Stimulated activated CD8-positive, alpha-beta memory T cell treated with anti-CD3 and anti-CD28 coated beads, Interleukin-2, amount 100 ng/mL, for 48 hours (primary cell): ENCODE measurements around the gene NAT10.

Experiments
- DNase-seq, 2 donors: peaks; one replicate each; pipeline ENCODE4 v3.0.0-alpha.2; 2020; ENCODE audit warnings: low read depth in 2 of 2

NAT10 gene

GRCh38 chr11:34188181-34188580 is 82.8 kb downstream of the NAT10 start:
- DNase-seq, result no peak

DNA sequence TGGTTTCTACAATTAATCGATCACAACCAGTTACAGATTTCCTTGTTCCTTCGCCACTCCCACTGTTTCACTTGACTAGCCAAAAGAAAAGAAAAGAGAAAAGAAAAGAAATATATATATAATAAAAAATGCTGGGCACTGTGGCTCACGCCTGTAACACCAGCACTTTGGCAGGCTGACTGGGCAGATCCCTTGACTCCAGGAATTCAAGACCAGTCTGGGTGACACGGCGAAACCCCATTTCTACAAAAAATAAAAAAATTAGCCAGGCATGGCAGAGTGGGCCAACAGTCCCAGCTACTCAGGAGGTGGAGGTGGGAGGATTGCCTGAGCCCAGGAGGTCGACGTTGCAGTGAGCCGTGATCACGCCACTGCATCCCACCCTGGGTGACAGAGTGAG is 83.8 kb downstream of the NAT10 start:
- no peak for DNase-seq

DNA sequence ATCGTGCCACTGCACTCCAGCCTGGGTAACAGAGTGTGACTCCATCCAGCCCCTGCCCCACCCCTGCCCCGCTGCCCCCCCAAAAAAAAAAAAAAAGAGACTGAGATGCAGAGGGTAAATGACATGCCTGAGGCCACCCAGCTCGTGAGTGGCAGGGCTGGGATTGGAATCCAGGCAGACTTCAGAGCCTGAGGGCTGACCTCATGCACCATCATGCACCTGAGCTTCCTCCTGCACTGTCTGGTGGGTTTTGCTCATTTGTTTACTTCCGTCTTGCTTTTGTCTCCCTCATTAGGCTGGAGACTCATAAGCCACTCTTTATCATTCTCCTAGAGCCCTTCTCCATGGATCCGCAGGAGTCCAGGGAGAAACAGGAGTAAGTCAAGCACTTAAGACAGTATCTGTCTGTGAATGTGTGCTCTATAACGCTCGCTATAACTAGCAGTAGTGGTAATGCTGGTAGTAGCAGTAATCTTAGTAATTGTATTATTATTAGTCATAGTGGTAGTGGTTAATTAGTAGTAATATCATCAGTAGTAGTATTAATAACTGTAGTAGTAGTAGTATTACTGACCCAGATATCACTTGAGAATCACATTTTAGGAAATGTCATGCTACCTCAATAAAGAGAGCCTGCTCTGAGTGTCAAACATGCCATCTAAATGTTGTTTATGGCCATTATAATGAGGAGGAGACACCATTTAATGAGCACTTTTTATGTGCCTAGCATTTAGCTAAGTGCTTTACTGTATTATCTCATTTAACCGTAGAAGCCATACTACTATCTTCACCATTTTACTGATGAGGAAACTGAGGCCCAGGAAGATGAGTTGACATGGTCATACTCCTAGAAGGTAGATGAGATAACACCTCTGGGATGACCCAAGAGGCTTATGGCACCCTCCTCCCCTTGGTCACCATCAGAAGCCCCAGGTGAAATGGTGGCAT is 85.0 kb downstream of the NAT10 start:
- DNase-seq, result no peak

DNA sequence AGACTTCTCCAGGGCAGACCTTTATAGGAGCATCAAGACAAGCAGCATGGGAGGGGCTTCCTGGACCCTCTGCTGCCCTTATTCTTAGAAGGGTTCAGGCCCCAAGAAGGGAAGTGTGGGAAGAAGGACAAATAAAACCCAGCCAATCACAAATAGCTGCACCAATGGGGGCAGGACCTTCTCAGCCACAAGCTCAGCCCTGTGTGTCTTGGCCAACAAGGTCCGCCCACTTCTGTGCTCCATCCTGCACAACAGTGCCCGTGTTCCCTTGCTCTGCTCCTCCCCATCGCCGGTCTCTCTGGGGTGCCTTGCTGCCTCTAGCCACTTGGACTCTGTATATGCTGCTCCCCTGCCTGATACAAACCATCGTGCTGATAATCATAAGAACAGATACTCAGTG is 86.1 kb downstream of the NAT10 start:
- DNase-seq, result no peak

GRCh38 chr11:34192481-34193401 is 87.3 kb downstream of the NAT10 start:
- no peak for DNase-seq

DNA sequence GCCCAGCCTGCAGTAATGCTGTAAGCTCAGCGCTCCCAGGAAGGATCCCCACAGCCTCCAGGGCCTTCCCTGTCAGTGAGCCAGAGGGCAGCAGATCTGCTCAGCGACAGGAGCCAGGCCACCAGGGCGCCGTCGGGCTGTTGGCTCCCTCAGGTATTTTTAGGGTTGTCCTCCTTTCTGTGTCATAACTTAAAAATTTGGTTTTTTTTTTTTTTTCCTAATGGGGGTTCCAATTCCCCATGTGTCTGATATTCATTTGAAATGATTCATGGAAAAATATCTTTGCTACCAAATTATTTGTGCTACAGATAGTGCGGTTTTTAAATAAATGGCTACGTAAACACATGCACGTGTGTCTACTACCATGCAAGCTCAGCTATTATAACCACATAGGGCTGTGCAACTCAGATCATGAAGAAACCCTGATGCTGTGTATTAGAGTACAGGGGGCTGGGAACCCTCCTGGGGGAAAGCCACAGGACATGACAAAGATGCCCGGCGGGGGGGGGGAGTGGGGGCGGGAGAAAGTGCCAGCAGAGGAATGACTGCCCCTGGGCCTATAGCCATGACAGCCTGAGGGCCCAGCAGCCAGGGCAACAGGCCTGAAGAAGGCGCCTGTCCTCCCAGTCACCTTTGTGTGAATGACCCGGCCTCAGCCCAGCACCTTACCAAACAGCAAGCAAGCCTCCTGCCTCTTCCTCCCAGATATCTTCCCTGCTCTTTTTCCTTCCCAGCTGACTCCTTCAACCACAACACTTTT is 89.3 kb downstream of the NAT10 start:
- DNase-seq, result no peak
